Caco-2 (cell line): ENCODE measurements around the gene BDP1. TPM values are rescaled to one million over a fixed set of nuclear protein-coding genes. Genes with fewer than 3 reads are reported as not detected.
"Not testable (repeated sequence)": the region's sequence is repeated elsewhere in the genome, so short reads cannot be mapped to it uniquely, and the experiment has no call there.

Experiments used
- BruUV-seq: library from RNA; stranded (reverse); fragments of 400-500 nt; replicated peaks from 2 replicates; lab custom pipeline; 2021; lab: Mats Ljungman, UMichigan
- CTCF ChIA-PET: fragments of 300-600 bp; sonication (Branson Sonifier 250); formaldehyde crosslinking; loops from one replicate; lab custom pipeline; 2022; ENCODE audit warnings: antibody characterized with exemption; lab: Charles Lee
- POLR2A ChIA-PET: fragments of 300-600 bp; sonication (Branson Sonifier 250); formaldehyde crosslinking; loops from one replicate; lab custom pipeline; 2022; ENCODE audit warnings: antibody characterized with exemption; lab: Charles Lee
- DNase-seq, 2 experiments: peaks; one replicate each; pipeline versions ENCODE4 v3.0.0 to v3.0.0-alpha.2; 2020 to 2022
- H3K27me3 ChIP-seq: replicated peaks from 2 replicates; pipeline ENCODE4 v1.6.0; 2011; ENCODE audit warnings: low read length; ENCODE audit not compliant: control insufficient read depth, insufficient read depth
- H3K36me3 ChIP-seq: 2 replicates; pipeline ENCODE4 v1.5.1; 2011; ENCODE audit warnings: low read length; ENCODE audit not compliant: control insufficient read depth, insufficient read depth
- H3K4me1 ChIP-seq: fragments of 250-450 bp; sonication (Bioruptor Pico); 2 replicates; pipeline ENCODE4 v1.5.1; 2020; ENCODE audit warnings: mild to moderate bottlenecking
- H3K4me3 ChIP-seq: 2 replicates; pipeline ENCODE4 v1.5.1; 2011; ENCODE audit warnings: low read depth, mild to moderate bottlenecking, control low read depth, low read length
- H3K9me3 ChIP-seq: fragments of 250-450 bp; sonication (Bioruptor Pico); 2 replicates; pipeline ENCODE4 v1.5.1; 2020; ENCODE audit warnings: mild to moderate bottlenecking, moderate library complexity
- H3K27ac Mint-ChIP-seq: one replicate; pipeline ENCODE4 v1.8.0; 2022; ENCODE audit warnings: mixed read lengths; ENCODE audit not compliant: unreplicated experiment
- H3K27me3 Mint-ChIP-seq: one replicate; pipeline ENCODE4 v1.8.0; 2022; ENCODE audit warnings: mixed read lengths; ENCODE audit not compliant: insufficient read depth, unreplicated experiment
- H3K36me3 Mint-ChIP-seq: one replicate; pipeline ENCODE4 v1.8.0; 2022; ENCODE audit warnings: mild to moderate bottlenecking, mixed read lengths; ENCODE audit not compliant: insufficient read depth, unreplicated experiment
- H3K4me1 Mint-ChIP-seq: one replicate; pipeline ENCODE4 v1.8.0; 2022; ENCODE audit warnings: low read depth, mixed read lengths; ENCODE audit not compliant: unreplicated experiment
- H3K4me3 Mint-ChIP-seq: one replicate; pipeline ENCODE4 v1.8.0; 2022; ENCODE audit warnings: mild to moderate bottlenecking, moderate library complexity, mixed read lengths; ENCODE audit not compliant: unreplicated experiment
- H3K9me3 Mint-ChIP-seq: one replicate; pipeline ENCODE4 v1.8.0; 2022; ENCODE audit warnings: mixed read lengths; ENCODE audit not compliant: unreplicated experiment
- intact Hi-C: fragments of 100-400 bp; cut with micrococcal nuclease; formaldehyde crosslinking; loops from one replicate; pipeline ENCODE4 v1.10.0; 2022; ENCODE audit not compliant: unreplicated experiment
- total RNA-seq: library from RNA; stranded (reverse); gene quantifications from 2 replicates; pipeline ENCODE4 v1.2.3, GENCODE V29; 2022

Gene BDP1
- total RNA-seq, 1 experiment from 2014 or later = 27.5 TPM

- H3K4me1 ChIP-seq, BruUV-seq, DNase-seq, H3K36me3 Mint-ChIP-seq, intact Hi-C loops, H3K27me3 ChIP-seq, H3K4me3 Mint-ChIP-seq, H3K27ac Mint-ChIP-seq, POLR2A ChIA-PET, H3K4me3 ChIP-seq, H3K9me3 Mint-ChIP-seq, CTCF ChIA-PET, H3K9me3 ChIP-seq, H3K4me1 Mint-ChIP-seq, H3K36me3 ChIP-seq: not testable (repeated sequence)
- H3K27me3 Mint-ChIP-seq = peaks cover 22% of the 10 kb centered on the region
These were observed 31.6 kb upstream of the BDP1 start for GRCh38 chr5:71423896-71424295.

DNA sequence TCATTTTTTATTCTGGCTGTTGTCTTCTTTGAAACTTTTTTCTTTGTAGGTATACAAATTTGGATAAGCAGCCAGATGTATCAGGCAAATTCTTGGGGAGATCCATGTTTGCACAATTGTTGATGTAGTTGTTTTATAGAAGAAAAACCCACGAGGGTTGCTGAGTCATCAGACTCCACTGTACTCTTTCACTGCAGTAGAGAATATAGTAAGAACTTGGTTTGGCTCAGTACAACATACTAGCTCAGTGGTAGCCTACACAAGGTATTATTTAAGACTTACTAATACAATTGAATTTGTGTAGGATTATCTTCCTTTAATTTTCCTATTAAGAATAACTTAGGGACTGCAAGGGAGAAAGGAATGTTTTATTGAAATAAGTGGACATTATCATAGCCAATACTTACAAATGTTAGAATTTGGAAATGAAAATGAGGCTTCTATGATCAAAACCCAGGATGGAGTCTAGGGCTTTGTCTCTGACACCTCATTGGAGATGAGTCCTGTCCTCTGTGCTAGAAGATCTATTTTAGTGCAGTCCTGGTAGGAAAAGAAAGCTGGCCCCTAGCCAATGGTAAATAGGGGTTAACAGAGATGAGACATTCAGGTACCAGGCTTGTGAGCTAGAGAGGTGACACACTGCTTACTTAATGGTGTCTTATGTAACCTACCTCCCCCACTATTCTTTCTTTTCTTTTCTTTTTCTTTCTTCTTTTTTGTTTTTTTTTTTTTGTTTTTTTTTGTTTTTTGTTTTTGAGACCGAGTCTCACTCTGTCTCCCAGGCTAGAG, 28.6 kb upstream of the BDP1 start:
- H3K27me3 ChIP-seq, H3K27ac Mint-ChIP-seq, H3K9me3 ChIP-seq, H3K4me3 ChIP-seq, H3K4me1 ChIP-seq, H3K36me3 ChIP-seq, CTCF ChIA-PET, H3K4me1 Mint-ChIP-seq, H3K36me3 Mint-ChIP-seq, DNase-seq, intact Hi-C loops, BruUV-seq, POLR2A ChIA-PET, H3K4me3 Mint-ChIP-seq, H3K9me3 Mint-ChIP-seq: not testable (repeated sequence)
- H3K27me3 Mint-ChIP-seq = peaks cover 26% of the 10 kb centered on the region

GRCh38 chr5:71432410-71432809, 23.0 kb upstream of the BDP1 start:
- H3K4me1 Mint-ChIP-seq, H3K4me3 ChIP-seq, DNase-seq, H3K9me3 ChIP-seq, H3K4me3 Mint-ChIP-seq, H3K36me3 Mint-ChIP-seq, H3K9me3 Mint-ChIP-seq, H3K36me3 ChIP-seq, H3K4me1 ChIP-seq, intact Hi-C loops, CTCF ChIA-PET, H3K27me3 ChIP-seq, H3K27me3 Mint-ChIP-seq, BruUV-seq, H3K27ac Mint-ChIP-seq, POLR2A ChIA-PET: not testable (repeated sequence)

DNA sequence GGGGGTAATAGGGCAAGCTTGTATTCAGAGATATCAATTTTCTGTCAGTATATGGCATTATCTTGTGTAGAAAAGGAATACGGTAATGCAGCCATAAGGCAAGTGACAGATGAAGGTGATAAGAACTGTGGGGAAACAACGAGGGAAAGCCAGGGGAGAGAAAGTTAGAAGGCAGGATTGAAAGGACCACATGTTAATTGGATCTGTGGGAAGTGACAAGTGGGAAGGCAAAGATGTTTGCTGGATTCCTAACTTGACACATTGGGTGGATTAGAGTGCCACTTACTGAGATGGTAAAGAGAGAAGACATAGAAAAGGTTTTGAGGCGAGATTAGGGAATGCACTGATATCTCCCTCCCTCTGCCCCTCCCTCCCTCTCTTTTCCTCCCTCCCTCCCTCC, 20.6 kb upstream of the BDP1 start:
- not testable (repeated sequence) for BruUV-seq, H3K9me3 Mint-ChIP-seq, DNase-seq

DNA sequence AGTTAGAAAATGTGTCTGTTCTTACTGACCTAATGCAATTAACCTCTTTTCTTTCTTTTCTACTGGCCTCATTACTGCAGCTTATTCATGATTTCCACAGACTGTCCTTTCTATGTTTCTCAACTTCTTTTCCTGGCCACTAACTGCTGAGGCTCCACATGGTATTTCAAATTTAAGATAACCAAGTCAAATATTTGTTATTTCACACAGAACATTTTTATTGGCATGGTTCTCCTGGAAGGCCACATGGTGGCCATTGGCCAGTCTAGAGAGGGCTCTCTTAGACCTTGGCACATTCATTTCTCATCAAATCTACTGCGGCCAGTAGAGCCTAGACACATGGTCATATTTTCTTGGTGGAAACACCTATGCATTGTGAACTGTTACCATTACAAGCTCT, 13.9 kb upstream of the BDP1 start:
- H3K27me3 Mint-ChIP-seq, H3K4me3 ChIP-seq, H3K4me1 Mint-ChIP-seq, BruUV-seq, DNase-seq, POLR2A ChIA-PET, H3K4me1 ChIP-seq, H3K9me3 ChIP-seq, H3K27me3 ChIP-seq, H3K36me3 ChIP-seq, H3K36me3 Mint-ChIP-seq, H3K4me3 Mint-ChIP-seq, H3K9me3 Mint-ChIP-seq, intact Hi-C loops, H3K27ac Mint-ChIP-seq, CTCF ChIA-PET: not testable (repeated sequence)

More for the DNA sequence above, 20.6 kb upstream of the BDP1 start:
- intact Hi-C loops, POLR2A ChIA-PET, H3K36me3 ChIP-seq, H3K27me3 Mint-ChIP-seq, H3K4me1 ChIP-seq, H3K27ac Mint-ChIP-seq, H3K4me3 ChIP-seq, H3K4me3 Mint-ChIP-seq, H3K27me3 ChIP-seq, H3K9me3 ChIP-seq, H3K4me1 Mint-ChIP-seq, CTCF ChIA-PET, H3K36me3 Mint-ChIP-seq: not testable (repeated sequence)

- H3K4me1 ChIP-seq, H3K4me1 Mint-ChIP-seq, CTCF ChIA-PET, H3K27me3 ChIP-seq, H3K27me3 Mint-ChIP-seq, DNase-seq, H3K9me3 Mint-ChIP-seq, intact Hi-C loops, H3K4me3 Mint-ChIP-seq, POLR2A ChIA-PET, H3K9me3 ChIP-seq, H3K4me3 ChIP-seq, BruUV-seq, H3K27ac Mint-ChIP-seq, H3K36me3 ChIP-seq, H3K36me3 Mint-ChIP-seq: not testable (repeated sequence)
These were observed 11.6 kb upstream of the BDP1 start for GRCh38 chr5:71443891-71444290.

- H3K27me3 Mint-ChIP-seq, DNase-seq, H3K4me1 Mint-ChIP-seq, H3K4me3 ChIP-seq, H3K36me3 Mint-ChIP-seq, POLR2A ChIA-PET, H3K4me1 ChIP-seq, H3K36me3 ChIP-seq, H3K9me3 Mint-ChIP-seq, H3K9me3 ChIP-seq, H3K27ac Mint-ChIP-seq, H3K27me3 ChIP-seq, intact Hi-C loops, CTCF ChIA-PET, BruUV-seq, H3K4me3 Mint-ChIP-seq: not testable (repeated sequence)
These were observed 10.4 kb upstream of the BDP1 start for GRCh38 chr5:71445015-71445414.
